WTC11 (cell line): Measurements from ENCODE around the gene MYO5B. TPM values are rescaled to one million over a fixed set of nuclear protein-coding genes. Genes with fewer than 3 reads are reported as not detected.

Experiments
- ATAC-seq: fragments of 200-7000 bp; cut with Tn5 transposase; 2 replicates; pipeline ENCODE4 v1.10.0; 2021; ENCODE audit warnings: mild to moderate bottlenecking, moderate library complexity
- CTCF ChIA-PET: fragments of 300-600 bp; sonication (Branson Sonifier 250); formaldehyde crosslinking; loops from one replicate; lab custom pipeline; 2021; ENCODE audit warnings: antibody characterized with exemption; lab: Charles Lee
- POLR2A ChIA-PET: fragments of 350-600 bp; sonication (Branson Sonifier 250); formaldehyde crosslinking; loops from one replicate; lab custom pipeline; 2021; ENCODE audit warnings: antibody characterized with exemption; lab: Charles Lee
- DNase-seq: peaks from one replicate; pipeline ENCODE4 v3.0.0; 2021; ENCODE audit warnings: low spot score
- H3K27ac Mint-ChIP-seq: 2 replicates; pipeline ENCODE4 v1.8.0; 2021; ENCODE audit warnings: mixed read lengths
- H3K27me3 Mint-ChIP-seq: 2 replicates; pipeline ENCODE4 v1.8.0; 2021; ENCODE audit warnings: low read depth, mild to moderate bottlenecking, moderate library complexity, mixed read lengths
- H3K36me3 Mint-ChIP-seq: 2 replicates; pipeline ENCODE4 v1.8.0; 2021; ENCODE audit warnings: mixed read lengths
- H3K4me1 Mint-ChIP-seq: 2 replicates; pipeline ENCODE4 v1.8.0; 2022; ENCODE audit warnings: mixed read lengths
- H3K4me3 Mint-ChIP-seq: 2 replicates; pipeline ENCODE4 v1.8.0; 2021; ENCODE audit warnings: mild to moderate bottlenecking, moderate library complexity, mixed read lengths
- H3K9me3 Mint-ChIP-seq: 2 replicates; pipeline ENCODE4 v1.8.0; 2021; ENCODE audit warnings: mixed read lengths
- ATF1 ChIP-seq: sonication (generic); formaldehyde crosslinking; IDR thresholded peaks from 2 replicates; pipeline ENCODE4 v1.8.1; 2023; ENCODE audit warnings: mild to moderate bottlenecking, moderate library complexity, missing genetic modification reagents
- CBFB ChIP-seq: sonication (generic); formaldehyde crosslinking; IDR thresholded peaks from 2 replicates; pipeline ENCODE4 v1.8.1; 2022; ENCODE audit warnings: mild to moderate bottlenecking, low read depth, missing genetic modification reagents
- ELF4 ChIP-seq: sonication (generic); formaldehyde crosslinking; IDR thresholded peaks from 2 replicates; pipeline ENCODE4 v1.8.1; 2022; ENCODE audit warnings: low read depth, mild to moderate bottlenecking, moderate library complexity, missing genetic modification reagents
- EMX1 ChIP-seq: fragments of 250-450 bp; sonication (Bioruptor Pico); IDR thresholded peaks from 2 replicates; pipeline ENCODE4 v1.8.0; 2021; ENCODE audit warnings: mild to moderate bottlenecking
- ESRRA ChIP-seq: sonication (generic); formaldehyde crosslinking; IDR thresholded peaks from 2 replicates; pipeline ENCODE4 v1.8.1; 2022; ENCODE audit warnings: mild to moderate bottlenecking, missing genetic modification reagents, borderline replicate concordance
- FOXP1 ChIP-seq: sonication (generic); formaldehyde crosslinking; IDR thresholded peaks from 2 replicates; pipeline ENCODE4 v1.8.0; 2022; ENCODE audit warnings: missing genetic modification reagents, mild to moderate bottlenecking, moderate library complexity, borderline replicate concordance
- GRHL2 ChIP-seq: fragments of 250-450 bp; sonication (Bioruptor Pico); IDR thresholded peaks from 2 replicates; pipeline ENCODE4 v1.8.0; 2022; ENCODE audit warnings: mild to moderate bottlenecking, moderate library complexity; ENCODE audit not compliant: insufficient replicate concordance, severe bottlenecking
- KAT7 ChIP-seq: sonication (generic); formaldehyde crosslinking; IDR thresholded peaks from 2 replicates; pipeline ENCODE4 v1.8.1; 2023; ENCODE audit warnings: missing genetic modification reagents, mild to moderate bottlenecking, borderline replicate concordance
- NR3C1 ChIP-seq: sonication (generic); formaldehyde crosslinking; conservative IDR thresholded peaks from 2 replicates; pipeline ENCODE4 v1.8.1; 2023; ENCODE audit warnings: low read depth, mild to moderate bottlenecking, missing genetic modification reagents
- SMAD3 ChIP-seq: sonication (generic); formaldehyde crosslinking; IDR thresholded peaks from 2 replicates; pipeline ENCODE4 v1.8.0; 2022; ENCODE audit warnings: missing genetic modification reagents, mild to moderate bottlenecking, borderline replicate concordance
- SOX15 ChIP-seq: fragments of 250-450 bp; sonication (Bioruptor Pico); IDR thresholded peaks from 2 replicates; pipeline ENCODE4 v1.9.0; 2021; ENCODE audit warnings: mild to moderate bottlenecking
- total RNA-seq: library from RNA; stranded (reverse); gene quantifications from 3 replicates; pipeline ENCODE4 v1.2.3, GENCODE V29; 2021
- TF ChIP-seq, protein P1 (sequence below): fragments of 250-450 bp; sonication (Bioruptor Pico); IDR thresholded peaks from 2 replicates; pipeline ENCODE4 v1.8.0; 2021; ENCODE audit warnings: mild to moderate bottlenecking
- TF ChIP-seq, protein P2 (sequence below): fragments of 250-450 bp; sonication (Bioruptor Pico); IDR thresholded peaks from 2 replicates; pipeline ENCODE4 v1.9.0; 2021; ENCODE audit warnings: mild to moderate bottlenecking, borderline replicate concordance
- TF ChIP-seq, protein P3 (sequence below): sonication (generic); formaldehyde crosslinking; IDR thresholded peaks from 2 replicates; pipeline ENCODE4 v1.8.0; 2023; ENCODE audit warnings: missing genetic modification reagents
- TF ChIP-seq, protein P4 (sequence below): sonication (generic); formaldehyde crosslinking; IDR thresholded peaks from 2 replicates; pipeline ENCODE4 v1.8.0; 2023; ENCODE audit warnings: missing genetic modification reagents, mild to moderate bottlenecking, borderline replicate concordance
- TF ChIP-seq, protein P5 (sequence below): fragments of 250-450 bp; sonication (Bioruptor Pico); conservative IDR thresholded peaks from 2 replicates; pipeline ENCODE4 v1.9.0; 2021; ENCODE audit warnings: mild to moderate bottlenecking
- TF ChIP-seq, protein P6 (sequence below): fragments of 250-450 bp; sonication (Bioruptor Pico); IDR thresholded peaks from 2 replicates; pipeline ENCODE4 v1.9.0; 2021; ENCODE audit warnings: mild to moderate bottlenecking
- TF ChIP-seq, protein P7 (sequence below): sonication (generic); formaldehyde crosslinking; IDR thresholded peaks from 2 replicates; pipeline ENCODE4 v1.8.1; 2022; ENCODE audit warnings: low read depth, missing genetic modification reagents, borderline replicate concordance

MYO5B gene
- total RNA-seq, 1 experiment from 2014 or later: 8.7 TPM

DNA sequence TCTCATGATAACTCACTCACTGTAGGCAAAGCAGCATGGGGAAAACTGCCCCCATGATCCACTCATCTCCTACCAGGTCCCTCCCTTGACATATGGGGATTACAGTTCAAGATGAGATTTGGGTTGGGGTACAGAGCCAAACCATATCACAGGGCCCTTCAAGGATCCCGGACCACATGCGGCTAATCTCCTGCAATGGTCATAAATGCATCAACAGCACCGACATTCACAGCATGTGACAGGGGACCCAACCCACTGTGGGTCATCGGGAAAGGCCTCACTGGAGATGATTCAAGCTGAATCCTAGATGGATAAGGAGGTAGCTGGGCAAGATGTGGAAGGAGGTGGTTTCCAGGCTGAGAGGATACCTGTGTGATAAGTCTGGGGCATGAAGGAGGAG is 129.4 kb downstream of the MYO5B start:
- DNase-seq: no peak
- peaks cover 2% of the 10 kb centered on the region; the same call in 1 of the 2 replicates for H3K27me3 Mint-ChIP-seq
- no peaks in the 10 kb centered on the region for H3K36me3 Mint-ChIP-seq
- ChIA-PET POLR2A (no interaction called here), CTCF (no interaction called here)
- no peak overlapping the region for H3K27ac Mint-ChIP-seq
- H3K4me3 Mint-ChIP-seq: no peak overlapping the region
- peaks cover 8% of the 10 kb centered on the region; the same call in 1 of the 2 replicates for H3K4me1 Mint-ChIP-seq
- no peaks in the 10 kb centered on the region for H3K9me3 Mint-ChIP-seq
- ATAC-seq: no peak
- TF ChIP-seq ELF4 (no peak), SMAD3 (CRISPR knock-in tag) (no peak), FOXP1 (CRISPR knock-in tag) (no peak), KAT7 (no peak), EMX1 (CRISPR knock-in tag) (no peak), ATF1 (CRISPR knock-in tag) (no peak), CBFB (no peak), ESRRA (CRISPR knock-in tag) (no peak), SOX15 (CRISPR knock-in tag) (no peak), GRHL2 (CRISPR knock-in tag) (no peak), NR3C1 (CRISPR knock-in tag) (no peak)
- TF ChIP-seq, protein P1, sequence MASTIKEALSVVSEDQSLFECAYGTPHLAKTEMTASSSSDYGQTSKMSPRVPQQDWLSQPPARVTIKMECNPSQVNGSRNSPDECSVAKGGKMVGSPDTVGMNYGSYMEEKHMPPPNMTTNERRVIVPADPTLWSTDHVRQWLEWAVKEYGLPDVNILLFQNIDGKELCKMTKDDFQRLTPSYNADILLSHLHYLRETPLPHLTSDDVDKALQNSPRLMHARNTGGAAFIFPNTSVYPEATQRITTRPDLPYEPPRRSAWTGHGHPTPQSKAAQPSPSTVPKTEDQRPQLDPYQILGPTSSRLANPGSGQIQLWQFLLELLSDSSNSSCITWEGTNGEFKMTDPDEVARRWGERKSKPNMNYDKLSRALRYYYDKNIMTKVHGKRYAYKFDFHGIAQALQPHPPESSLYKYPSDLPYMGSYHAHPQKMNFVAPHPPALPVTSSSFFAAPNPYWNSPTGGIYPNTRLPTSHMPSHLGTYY (CRISPR knock-in tag): no peak
- TF ChIP-seq, protein P2, sequence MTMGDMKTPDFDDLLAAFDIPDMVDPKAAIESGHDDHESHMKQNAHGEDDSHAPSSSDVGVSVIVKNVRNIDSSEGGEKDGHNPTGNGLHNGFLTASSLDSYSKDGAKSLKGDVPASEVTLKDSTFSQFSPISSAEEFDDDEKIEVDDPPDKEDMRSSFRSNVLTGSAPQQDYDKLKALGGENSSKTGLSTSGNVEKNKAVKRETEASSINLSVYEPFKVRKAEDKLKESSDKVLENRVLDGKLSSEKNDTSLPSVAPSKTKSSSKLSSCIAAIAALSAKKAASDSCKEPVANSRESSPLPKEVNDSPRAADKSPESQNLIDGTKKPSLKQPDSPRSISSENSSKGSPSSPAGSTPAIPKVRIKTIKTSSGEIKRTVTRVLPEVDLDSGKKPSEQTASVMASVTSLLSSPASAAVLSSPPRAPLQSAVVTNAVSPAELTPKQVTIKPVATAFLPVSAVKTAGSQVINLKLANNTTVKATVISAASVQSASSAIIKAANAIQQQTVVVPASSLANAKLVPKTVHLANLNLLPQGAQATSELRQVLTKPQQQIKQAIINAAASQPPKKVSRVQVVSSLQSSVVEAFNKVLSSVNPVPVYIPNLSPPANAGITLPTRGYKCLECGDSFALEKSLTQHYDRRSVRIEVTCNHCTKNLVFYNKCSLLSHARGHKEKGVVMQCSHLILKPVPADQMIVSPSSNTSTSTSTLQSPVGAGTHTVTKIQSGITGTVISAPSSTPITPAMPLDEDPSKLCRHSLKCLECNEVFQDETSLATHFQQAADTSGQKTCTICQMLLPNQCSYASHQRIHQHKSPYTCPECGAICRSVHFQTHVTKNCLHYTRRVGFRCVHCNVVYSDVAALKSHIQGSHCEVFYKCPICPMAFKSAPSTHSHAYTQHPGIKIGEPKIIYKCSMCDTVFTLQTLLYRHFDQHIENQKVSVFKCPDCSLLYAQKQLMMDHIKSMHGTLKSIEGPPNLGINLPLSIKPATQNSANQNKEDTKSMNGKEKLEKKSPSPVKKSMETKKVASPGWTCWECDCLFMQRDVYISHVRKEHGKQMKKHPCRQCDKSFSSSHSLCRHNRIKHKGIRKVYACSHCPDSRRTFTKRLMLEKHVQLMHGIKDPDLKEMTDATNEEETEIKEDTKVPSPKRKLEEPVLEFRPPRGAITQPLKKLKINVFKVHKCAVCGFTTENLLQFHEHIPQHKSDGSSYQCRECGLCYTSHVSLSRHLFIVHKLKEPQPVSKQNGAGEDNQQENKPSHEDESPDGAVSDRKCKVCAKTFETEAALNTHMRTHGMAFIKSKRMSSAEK (CRISPR knock-in tag): no peak
- TF ChIP-seq, protein P3, sequence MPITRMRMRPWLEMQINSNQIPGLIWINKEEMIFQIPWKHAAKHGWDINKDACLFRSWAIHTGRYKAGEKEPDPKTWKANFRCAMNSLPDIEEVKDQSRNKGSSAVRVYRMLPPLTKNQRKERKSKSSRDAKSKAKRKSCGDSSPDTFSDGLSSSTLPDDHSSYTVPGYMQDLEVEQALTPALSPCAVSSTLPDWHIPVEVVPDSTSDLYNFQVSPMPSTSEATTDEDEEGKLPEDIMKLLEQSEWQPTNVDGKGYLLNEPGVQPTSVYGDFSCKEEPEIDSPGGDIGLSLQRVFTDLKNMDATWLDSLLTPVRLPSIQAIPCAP: no peak
- TF ChIP-seq, protein P4, sequence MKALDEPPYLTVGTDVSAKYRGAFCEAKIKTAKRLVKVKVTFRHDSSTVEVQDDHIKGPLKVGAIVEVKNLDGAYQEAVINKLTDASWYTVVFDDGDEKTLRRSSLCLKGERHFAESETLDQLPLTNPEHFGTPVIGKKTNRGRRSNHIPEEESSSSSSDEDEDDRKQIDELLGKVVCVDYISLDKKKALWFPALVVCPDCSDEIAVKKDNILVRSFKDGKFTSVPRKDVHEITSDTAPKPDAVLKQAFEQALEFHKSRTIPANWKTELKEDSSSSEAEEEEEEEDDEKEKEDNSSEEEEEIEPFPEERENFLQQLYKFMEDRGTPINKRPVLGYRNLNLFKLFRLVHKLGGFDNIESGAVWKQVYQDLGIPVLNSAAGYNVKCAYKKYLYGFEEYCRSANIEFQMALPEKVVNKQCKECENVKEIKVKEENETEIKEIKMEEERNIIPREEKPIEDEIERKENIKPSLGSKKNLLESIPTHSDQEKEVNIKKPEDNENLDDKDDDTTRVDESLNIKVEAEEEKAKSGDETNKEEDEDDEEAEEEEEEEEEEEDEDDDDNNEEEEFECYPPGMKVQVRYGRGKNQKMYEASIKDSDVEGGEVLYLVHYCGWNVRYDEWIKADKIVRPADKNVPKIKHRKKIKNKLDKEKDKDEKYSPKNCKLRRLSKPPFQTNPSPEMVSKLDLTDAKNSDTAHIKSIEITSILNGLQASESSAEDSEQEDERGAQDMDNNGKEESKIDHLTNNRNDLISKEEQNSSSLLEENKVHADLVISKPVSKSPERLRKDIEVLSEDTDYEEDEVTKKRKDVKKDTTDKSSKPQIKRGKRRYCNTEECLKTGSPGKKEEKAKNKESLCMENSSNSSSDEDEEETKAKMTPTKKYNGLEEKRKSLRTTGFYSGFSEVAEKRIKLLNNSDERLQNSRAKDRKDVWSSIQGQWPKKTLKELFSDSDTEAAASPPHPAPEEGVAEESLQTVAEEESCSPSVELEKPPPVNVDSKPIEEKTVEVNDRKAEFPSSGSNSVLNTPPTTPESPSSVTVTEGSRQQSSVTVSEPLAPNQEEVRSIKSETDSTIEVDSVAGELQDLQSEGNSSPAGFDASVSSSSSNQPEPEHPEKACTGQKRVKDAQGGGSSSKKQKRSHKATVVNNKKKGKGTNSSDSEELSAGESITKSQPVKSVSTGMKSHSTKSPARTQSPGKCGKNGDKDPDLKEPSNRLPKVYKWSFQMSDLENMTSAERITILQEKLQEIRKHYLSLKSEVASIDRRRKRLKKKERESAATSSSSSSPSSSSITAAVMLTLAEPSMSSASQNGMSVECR (CRISPR knock-in tag): no peak
- TF ChIP-seq, protein P5, sequence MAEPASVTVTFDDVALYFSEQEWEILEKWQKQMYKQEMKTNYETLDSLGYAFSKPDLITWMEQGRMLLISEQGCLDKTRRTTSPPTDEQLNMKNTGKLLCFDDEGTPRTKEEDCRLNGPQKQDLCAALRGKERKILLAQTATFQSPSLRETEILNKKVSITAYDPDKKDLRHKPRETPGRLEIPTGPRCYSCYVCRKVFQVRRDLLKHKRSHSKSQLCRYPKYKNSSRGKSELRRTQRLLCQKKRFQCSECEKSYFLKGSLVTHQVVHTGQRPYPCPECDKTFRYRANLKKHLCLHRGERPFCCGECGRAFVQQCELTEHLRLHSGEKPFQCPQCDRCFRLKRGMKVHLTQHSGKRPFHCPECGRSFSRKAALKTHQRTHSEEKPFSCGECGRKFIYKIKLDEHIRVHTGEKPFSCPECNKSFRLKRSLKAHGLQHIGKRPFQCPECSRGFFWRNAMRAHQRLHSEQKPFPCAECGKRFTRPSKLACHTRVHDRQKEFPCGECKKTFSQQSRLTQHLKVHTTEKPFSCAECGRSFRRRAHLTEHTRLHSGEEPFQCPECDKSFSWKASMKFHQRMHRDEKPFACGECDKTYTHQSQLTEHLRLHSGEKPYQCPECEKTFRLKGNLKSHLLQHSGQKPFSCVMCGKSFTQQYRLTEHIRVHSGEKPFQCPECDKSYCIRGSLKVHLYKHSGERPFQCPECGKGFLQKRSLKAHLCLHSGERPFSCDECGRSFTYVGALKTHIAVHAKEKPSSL: no peak
- TF ChIP-seq, protein P6, sequence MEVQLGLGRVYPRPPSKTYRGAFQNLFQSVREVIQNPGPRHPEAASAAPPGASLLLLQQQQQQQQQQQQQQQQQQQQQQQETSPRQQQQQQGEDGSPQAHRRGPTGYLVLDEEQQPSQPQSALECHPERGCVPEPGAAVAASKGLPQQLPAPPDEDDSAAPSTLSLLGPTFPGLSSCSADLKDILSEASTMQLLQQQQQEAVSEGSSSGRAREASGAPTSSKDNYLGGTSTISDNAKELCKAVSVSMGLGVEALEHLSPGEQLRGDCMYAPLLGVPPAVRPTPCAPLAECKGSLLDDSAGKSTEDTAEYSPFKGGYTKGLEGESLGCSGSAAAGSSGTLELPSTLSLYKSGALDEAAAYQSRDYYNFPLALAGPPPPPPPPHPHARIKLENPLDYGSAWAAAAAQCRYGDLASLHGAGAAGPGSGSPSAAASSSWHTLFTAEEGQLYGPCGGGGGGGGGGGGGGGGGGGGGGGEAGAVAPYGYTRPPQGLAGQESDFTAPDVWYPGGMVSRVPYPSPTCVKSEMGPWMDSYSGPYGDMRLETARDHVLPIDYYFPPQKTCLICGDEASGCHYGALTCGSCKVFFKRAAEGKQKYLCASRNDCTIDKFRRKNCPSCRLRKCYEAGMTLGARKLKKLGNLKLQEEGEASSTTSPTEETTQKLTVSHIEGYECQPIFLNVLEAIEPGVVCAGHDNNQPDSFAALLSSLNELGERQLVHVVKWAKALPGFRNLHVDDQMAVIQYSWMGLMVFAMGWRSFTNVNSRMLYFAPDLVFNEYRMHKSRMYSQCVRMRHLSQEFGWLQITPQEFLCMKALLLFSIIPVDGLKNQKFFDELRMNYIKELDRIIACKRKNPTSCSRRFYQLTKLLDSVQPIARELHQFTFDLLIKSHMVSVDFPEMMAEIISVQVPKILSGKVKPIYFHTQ (CRISPR knock-in tag): no peak
- TF ChIP-seq, protein P7, sequence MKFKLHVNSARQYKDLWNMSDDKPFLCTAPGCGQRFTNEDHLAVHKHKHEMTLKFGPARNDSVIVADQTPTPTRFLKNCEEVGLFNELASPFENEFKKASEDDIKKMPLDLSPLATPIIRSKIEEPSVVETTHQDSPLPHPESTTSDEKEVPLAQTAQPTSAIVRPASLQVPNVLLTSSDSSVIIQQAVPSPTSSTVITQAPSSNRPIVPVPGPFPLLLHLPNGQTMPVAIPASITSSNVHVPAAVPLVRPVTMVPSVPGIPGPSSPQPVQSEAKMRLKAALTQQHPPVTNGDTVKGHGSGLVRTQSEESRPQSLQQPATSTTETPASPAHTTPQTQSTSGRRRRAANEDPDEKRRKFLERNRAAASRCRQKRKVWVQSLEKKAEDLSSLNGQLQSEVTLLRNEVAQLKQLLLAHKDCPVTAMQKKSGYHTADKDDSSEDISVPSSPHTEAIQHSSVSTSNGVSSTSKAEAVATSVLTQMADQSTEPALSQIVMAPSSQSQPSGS (CRISPR knock-in tag): no peak
